K562 (cell line): ENCODE data around the gene PPIL1.

Experiments used
- CHD2 ChIP-seq: IDR thresholded peaks from 2 replicates; pipeline ENCODE4 v1.6.1; 2011; ENCODE audit warnings: low read depth, low read length
- JUN ChIP-seq, 2 experiments: sonication (generic) in 1 of 2; formaldehyde crosslinking in 1 of 2; IDR thresholded peaks; 2 replicates each; pipeline versions ENCODE4 v1.6.1 to v1.8.0; 2012 to 2022; ENCODE audit warnings: borderline replicate concordance in 2 of 2, mild to moderate bottlenecking in 2 of 2, improper control_type of control experiment in 1 of 2, low read depth in 1 of 2, low read length in 1 of 2, missing genetic modification reagents in 1 of 2
- JUND ChIP-seq, 2 experiments: IDR thresholded peaks; 2 replicates in 1 of 2; 3 replicates in 1 of 2; pipeline ENCODE4 v1.6.1; 2011; ENCODE audit warnings: borderline replicate concordance in 2 of 2, low read depth in 2 of 2, low read length in 2 of 2, improper control_type of control experiment in 1 of 2, missing biosample characterization in 1 of 2, missing genetic modification characterization in 1 of 2, missing genetic modification reagents in 1 of 2
- PHF21A ChIP-seq: fragments of 450-650 bp; IDR thresholded peaks from 2 replicates; pipeline ENCODE4 v1.6.1; 2017; ENCODE audit warnings: low read depth, borderline replicate concordance
- POLR2A ChIP-seq: fragments of 450-650 bp; conservative IDR thresholded peaks from 2 replicates; pipeline ENCODE4 v1.6.1; 2016
- ZNF133 ChIP-seq: fragments of 250-450 bp; sonication (Bioruptor Pico); IDR thresholded peaks from 2 replicates; pipeline ENCODE4 v1.4.0; 2020; ENCODE audit warnings: mild to moderate bottlenecking
- ZZZ3 ChIP-seq: fragments of 450-650 bp; IDR thresholded peaks from 2 replicates; pipeline ENCODE4 v1.6.1; 2016; ENCODE audit warnings: antibody characterized with exemption, mild to moderate bottlenecking, moderate library complexity
- TF ChIP-seq, protein P1 (sequence below): fragments of 450-650 bp; IDR thresholded peaks from one replicate; pipeline ENCODE4 v1.6.1; 2018; ENCODE audit warnings: mild to moderate bottlenecking, moderate library complexity; ENCODE audit not compliant: partially characterized antibody

DNA sequence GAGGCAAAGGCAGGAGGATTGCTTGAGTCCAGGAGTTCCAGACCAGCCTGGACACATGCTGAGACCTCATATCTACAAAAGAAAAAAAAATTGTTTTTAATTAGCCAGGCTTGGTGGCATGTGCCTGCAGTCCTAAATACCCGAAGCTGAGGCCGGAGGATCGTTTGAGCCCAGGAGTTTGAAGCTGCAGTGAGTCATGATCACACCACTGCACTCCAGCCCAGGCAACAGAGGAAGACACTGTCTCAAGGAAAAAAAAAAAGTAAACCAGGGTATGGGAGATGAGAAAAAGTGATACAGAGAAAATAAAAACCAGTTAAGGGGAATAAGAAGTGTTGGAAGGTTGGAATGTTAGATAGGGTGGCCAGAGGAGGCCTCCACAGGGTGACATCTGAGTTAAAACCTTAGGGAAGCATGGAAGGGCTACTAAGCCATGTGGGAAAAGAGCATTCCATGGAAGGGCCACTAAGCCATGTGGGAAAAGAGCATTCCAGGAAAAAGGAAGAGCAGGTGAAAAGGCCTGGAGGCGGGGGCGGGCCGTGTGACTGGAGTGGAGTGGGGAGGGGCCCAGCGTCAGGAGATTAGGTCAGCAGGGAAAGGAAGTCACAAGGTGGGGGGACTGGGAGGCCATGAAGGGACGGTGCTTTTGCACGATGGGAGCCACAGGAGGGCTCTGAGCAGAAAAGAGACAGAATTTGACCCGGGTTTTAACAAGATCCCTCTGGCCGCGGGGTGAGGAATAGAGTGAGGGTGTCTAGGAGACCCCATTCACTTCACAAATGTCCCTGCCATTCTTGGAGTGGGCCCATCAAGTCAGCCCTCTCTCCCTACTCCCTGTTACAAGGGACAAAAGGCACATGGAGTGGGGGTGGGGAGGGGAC lies 53.7 kb downstream of the PPIL1 start:
- TF ChIP-seq POLR2A (no peak), JUN (IDR thresholded peaks at IDR 0.05; ENCODE audit: borderline replicate concordance, low read depth, low read length) (peak; percentile 84; the same call in 1 of the 2 replicates), JUN (CRISPR knock-in tag; IDR thresholded peaks at IDR 0.05; ENCODE audit: borderline replicate concordance) (no peak), PHF21A (no peak; the same call in 1 of the 2 replicates), JUND (IDR thresholded peaks at IDR 0.05; ENCODE audit: borderline replicate concordance, low read depth, low read length) (peak; percentile 93), JUND (tag; IDR thresholded peaks at IDR 0.05; ENCODE audit: borderline replicate concordance, low read depth, low read length) (peak; percentile 87; the same call in 2 of the 3 replicates), ZZZ3 (no peak), ZNF133 (CRISPR knock-in tag) (no peak), CHD2 (no peak)
- TF ChIP-seq, protein P1, sequence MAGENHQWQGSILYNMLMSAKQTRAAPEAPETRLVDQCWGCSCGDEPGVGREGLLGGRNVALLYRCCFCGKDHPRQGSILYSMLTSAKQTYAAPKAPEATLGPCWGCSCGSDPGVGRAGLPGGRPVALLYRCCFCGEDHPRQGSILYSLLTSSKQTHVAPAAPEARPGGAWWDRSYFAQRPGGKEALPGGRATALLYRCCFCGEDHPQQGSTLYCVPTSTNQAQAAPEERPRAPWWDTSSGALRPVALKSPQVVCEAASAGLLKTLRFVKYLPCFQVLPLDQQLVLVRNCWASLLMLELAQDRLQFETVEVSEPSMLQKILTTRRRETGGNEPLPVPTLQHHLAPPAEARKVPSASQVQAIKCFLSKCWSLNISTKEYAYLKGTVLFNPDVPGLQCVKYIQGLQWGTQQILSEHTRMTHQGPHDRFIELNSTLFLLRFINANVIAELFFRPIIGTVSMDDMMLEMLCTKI, result no peak
